Glutamatergic neuron (in vitro differentiated cells): Measurements from ENCODE around the gene FAM184B. TPM values are rescaled to one million over a fixed set of nuclear protein-coding genes. Genes with fewer than 3 reads are reported as not detected.
"Not testable (repeated sequence)": the region's sequence is repeated elsewhere in the genome, so short reads cannot be mapped to it uniquely, and the experiment has no call there.

Experiments used
- DNase-seq: peaks from one replicate; pipeline ENCODE4 v3.0.0; 2022
- H3K27ac Mint-ChIP-seq: one replicate; pipeline ENCODE4 v1.8.0; 2020; ENCODE audit warnings: mild to moderate bottlenecking, mixed read lengths, inconsistent platforms; ENCODE audit not compliant: unreplicated experiment
- H3K27me3 Mint-ChIP-seq: one replicate; pipeline ENCODE4 v1.8.0; 2020; ENCODE audit warnings: mild to moderate bottlenecking, moderate library complexity, mixed read lengths, inconsistent platforms; ENCODE audit not compliant: unreplicated experiment
- H3K36me3 Mint-ChIP-seq: one replicate; pipeline ENCODE4 v1.8.0; 2020; ENCODE audit warnings: mild to moderate bottlenecking, mixed read lengths, inconsistent platforms; ENCODE audit not compliant: unreplicated experiment
- H3K4me1 Mint-ChIP-seq: one replicate; pipeline ENCODE4 v1.8.0; 2020; ENCODE audit warnings: mild to moderate bottlenecking, low read depth, mixed read lengths, inconsistent platforms; ENCODE audit not compliant: unreplicated experiment
- H3K4me3 Mint-ChIP-seq: one replicate; pipeline ENCODE4 v1.8.0; 2020; ENCODE audit warnings: mild to moderate bottlenecking, mixed read lengths, inconsistent platforms; ENCODE audit not compliant: unreplicated experiment
- H3K9me3 Mint-ChIP-seq: one replicate; pipeline ENCODE4 v1.8.0; 2020; ENCODE audit warnings: mild to moderate bottlenecking, moderate library complexity, mixed read lengths, inconsistent platforms; ENCODE audit not compliant: unreplicated experiment
- CTCF ChIP-seq: fragments of 200-600 bp; sonication (generic); IDR thresholded peaks from one replicate; pipeline ENCODE4 v1.5.0; 2021; ENCODE audit not compliant: partially characterized antibody, unreplicated experiment
- total RNA-seq: library from RNA; stranded (reverse); fragmentation: NEBNext Ultra II Directional; extraction: Animal tissue kit (Norgen Biotek cat#: 25700); gene quantifications from one replicate; pipeline ENCODE4 v1.2.1, GENCODE V29; 2021; ENCODE audit not compliant: unreplicated experiment

The FAM184B gene
- total RNA-seq, 1 donor from 2014 or later: not detected

DNA sequence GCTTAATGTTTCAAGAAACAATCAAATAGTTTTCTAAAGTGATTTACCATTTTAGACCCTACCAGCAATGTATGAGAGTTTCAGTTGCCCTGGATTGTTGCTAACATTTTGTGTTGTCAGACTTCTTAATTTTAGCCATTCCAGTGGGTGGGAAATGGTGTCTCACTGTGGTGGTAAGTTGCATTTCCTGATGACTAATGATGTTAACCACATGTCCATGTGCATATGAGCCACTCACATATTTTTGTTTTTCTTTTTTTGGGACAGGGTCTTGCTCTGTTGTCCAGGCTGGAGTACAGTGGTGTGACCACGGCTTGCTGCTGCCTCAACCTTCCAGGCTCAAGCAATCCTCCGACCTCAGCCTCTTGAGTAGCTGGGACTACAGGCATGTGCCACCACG, 118.7 kb downstream of the FAM184B start:
- H3K4me1 Mint-ChIP-seq: no peaks in the 10 kb centered on the region
- no peak for DNase-seq
- TF ChIP-seq CTCF: no peak
- no peak overlapping the region for H3K27ac Mint-ChIP-seq
- no peaks in the 10 kb centered on the region for H3K36me3 Mint-ChIP-seq
- no peak overlapping the region for H3K4me3 Mint-ChIP-seq
- H3K9me3 Mint-ChIP-seq: no peaks in the 10 kb centered on the region
- H3K27me3 Mint-ChIP-seq: peaks cover 3% of the 10 kb centered on the region

DNA sequence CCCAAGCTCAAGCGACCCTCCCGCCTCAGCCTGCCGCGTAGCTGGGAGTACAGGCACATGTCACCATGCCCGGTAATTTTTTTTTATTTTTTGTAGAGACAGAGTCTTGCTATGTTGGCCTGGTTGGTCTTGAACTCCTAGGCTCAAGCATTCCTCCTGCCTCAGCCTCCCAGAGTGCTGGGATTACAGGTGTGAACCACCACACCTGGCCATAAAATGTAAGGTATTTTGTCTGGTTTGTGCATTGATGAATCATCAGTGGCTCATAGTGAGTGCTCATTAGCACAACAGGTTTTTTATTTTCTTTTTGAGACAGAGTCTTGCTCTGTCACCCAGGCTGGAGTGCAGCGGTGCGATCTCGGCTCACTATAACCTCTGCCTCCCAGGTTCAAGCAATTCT, 122.2 kb downstream of the FAM184B start:
- not testable (repeated sequence) for H3K27me3 Mint-ChIP-seq, H3K9me3 Mint-ChIP-seq, H3K4me3 Mint-ChIP-seq, H3K4me1 Mint-ChIP-seq, H3K36me3 Mint-ChIP-seq, DNase-seq, H3K27ac Mint-ChIP-seq

DNA sequence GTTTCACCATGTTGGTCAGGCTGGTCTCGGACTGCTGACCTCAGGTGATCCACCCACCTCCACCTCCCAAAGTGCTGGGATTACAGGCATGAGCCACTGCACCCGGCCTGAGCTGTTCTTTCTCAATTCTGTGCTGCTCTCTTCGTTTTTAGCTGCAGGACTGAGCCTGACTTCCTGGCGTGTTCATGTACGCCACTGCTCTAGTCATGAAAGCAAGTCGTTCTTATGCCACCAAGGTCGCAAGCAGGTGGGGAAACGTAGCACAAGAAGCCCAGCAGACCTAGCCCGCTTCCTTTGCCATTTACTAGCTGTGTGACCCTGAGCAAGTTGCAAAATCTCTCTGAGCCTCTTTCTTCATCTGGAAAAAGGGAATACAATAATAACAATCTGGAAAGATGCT, 123.6 kb downstream of the FAM184B start:
- Mint-ChIP-seq H3K4me3 (no peak overlapping the region), H3K27me3 (peaks cover 13% of the 10 kb centered on the region), H3K27ac (no peak overlapping the region), H3K9me3 (peaks cover 6% of the 10 kb centered on the region), H3K4me1 (peaks cover 4% of the 10 kb centered on the region), H3K36me3 (no peaks in the 10 kb centered on the region)
- no peak for DNase-seq
- TF ChIP-seq CTCF: no peak

- Mint-ChIP-seq H3K4me1 (peaks cover 4% of the 10 kb centered on the region), H3K27ac (no peak overlapping the region), H3K4me3 (no peak overlapping the region), H3K36me3 (no peaks in the 10 kb centered on the region), H3K27me3 (peaks cover 13% of the 10 kb centered on the region), H3K9me3 (peaks cover 6% of the 10 kb centered on the region)
- DNase-seq: no peak
- no peak for TF ChIP-seq CTCF
Observed at GRCh38 chr4:17657090-17657489, 124.3 kb downstream of the FAM184B start.

DNA sequence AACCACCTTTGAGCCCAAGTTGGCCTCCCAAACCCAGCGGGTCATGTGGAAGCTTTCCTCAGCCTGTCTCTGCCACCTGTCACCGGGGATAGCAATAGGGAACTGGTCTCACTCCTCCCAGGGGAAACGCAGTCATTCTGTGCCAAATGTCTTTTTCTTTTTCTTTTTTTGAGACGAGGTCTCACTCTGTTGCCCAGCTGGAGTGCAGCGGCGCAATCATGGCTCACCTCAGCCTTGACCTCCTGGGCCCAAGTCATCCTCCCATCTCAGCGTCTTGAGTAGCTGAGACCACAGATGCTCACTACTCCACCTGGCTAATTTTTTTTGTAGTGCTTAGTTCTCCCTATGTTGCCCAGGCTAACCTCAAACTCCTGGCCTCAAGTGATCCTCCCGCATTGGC, 126.7 kb downstream of the FAM184B start:
- Mint-ChIP-seq H3K27ac (no peak overlapping the region), H3K4me1 (peaks cover 4% of the 10 kb centered on the region), H3K4me3 (peak overlapping the region; percentile 46), H3K9me3 (peaks cover 8% of the 10 kb centered on the region), H3K27me3 (peaks cover 13% of the 10 kb centered on the region), H3K36me3 (no peaks in the 10 kb centered on the region)
- DNase-seq: no peak
- TF ChIP-seq CTCF: no peak

DNA sequence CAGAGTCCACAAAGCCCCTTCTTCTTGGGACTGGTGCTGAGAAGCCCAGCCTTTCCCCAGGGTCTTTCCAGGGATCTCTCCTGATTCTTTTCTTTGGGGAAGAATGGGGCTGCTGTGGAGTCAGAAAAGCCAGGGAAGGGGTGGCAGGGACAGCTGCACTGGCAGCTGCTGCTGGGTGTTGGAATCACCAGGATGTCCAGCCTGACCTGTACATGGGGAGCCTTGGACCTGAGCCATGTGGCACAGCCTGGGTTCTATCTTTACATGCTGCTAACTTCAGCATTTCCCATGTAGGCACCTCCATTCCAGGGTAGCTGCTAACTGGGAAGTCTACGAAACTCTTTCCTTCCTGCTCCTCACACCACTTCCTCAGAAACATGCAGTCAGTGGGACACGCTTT, 131.0 kb downstream of the FAM184B start:
- no peak for DNase-seq
- H3K4me3 Mint-ChIP-seq: no peak overlapping the region
- TF ChIP-seq CTCF: no peak
- no peaks in the 10 kb centered on the region for H3K4me1 Mint-ChIP-seq
- H3K27ac Mint-ChIP-seq: no peak overlapping the region
- H3K36me3 Mint-ChIP-seq: no peaks in the 10 kb centered on the region
- peaks cover 8% of the 10 kb centered on the region for H3K9me3 Mint-ChIP-seq
- H3K27me3 Mint-ChIP-seq: peaks cover 8% of the 10 kb centered on the region
